Prostate gland (tissue), 2 donors: ENCODE data around the gene DNAH8. TPM values are rescaled to one million over a fixed set of nuclear protein-coding genes. Genes with fewer than 3 reads are reported as not detected.

Experiments used
- DNase-seq: peaks from one replicate; pipeline ENCODE4 v3.0.0-alpha.2; 2019; ENCODE audit warnings: low spot score
- H3K27ac ChIP-seq, 2 donors: fragments of 200-600 bp; sonication (generic); 2 replicates each; pipeline ENCODE4 v1.5.1; 2017 to 2019
- H3K27me3 ChIP-seq: fragments of 200-600 bp; sonication (generic); replicated peaks from 2 replicates; pipeline ENCODE4 v1.5.1; 2019; ENCODE audit not compliant: insufficient read depth
- H3K36me3 ChIP-seq, 2 donors: fragments of 200-600 bp; sonication (generic); 1 replicate in 1 of 2; 2 replicates in 1 of 2; pipeline versions ENCODE4 v1.5.1 to v1.8.1; 2017 to 2019
- H3K4me1 ChIP-seq: fragments of 200-600 bp; sonication (generic); replicated peaks from 2 replicates; pipeline ENCODE4 v1.5.1; 2019
- H3K4me3 ChIP-seq, 2 donors: fragments of 200-600 bp; sonication (generic); 2 replicates each; pipeline ENCODE4 v1.5.1; 2017 to 2019
- H3K9me3 ChIP-seq: fragments of 200-600 bp; sonication (generic); 2 replicates; pipeline ENCODE4 v1.5.1; 2017
- POLR2A ChIP-seq: fragments of 450-650 bp; IDR thresholded peaks from one replicate; pipeline ENCODE4 v1.6.1; 2016; ENCODE audit warnings: antibody characterized with exemption, mild to moderate bottlenecking
- POLR2AphosphoS5 ChIP-seq: sonication (generic); formaldehyde crosslinking; IDR thresholded peaks from one replicate; pipeline ENCODE4 v1.6.1; 2017; ENCODE audit warnings: antibody characterized with exemption
- WGBS: methylation state at CpG from one replicate; pipeline ENCODE4 v1.1.5; 2018; 5-methylcytosine and 5-hydroxymethylcytosine counted together
- intact Hi-C: fragments of 100-400 bp; cut with DNase I; formaldehyde crosslinking; loops from one replicate; pipeline ENCODE4 v1.14.2; 2022
- total RNA-seq, 2 donors: library from RNA; depleted of rRNA; stranded (reverse); fragments of >200 nt; gene quantifications; one replicate each; pipeline ENCODE4 v1.1.0, GENCODE V29; 2016
- TF ChIP-seq, protein P1 (sequence below), 4 experiments: fragments of 200-600 bp in 2 of 4; fragments of 450-650 bp in 2 of 4; sonication (generic) in 2 of 4; IDR thresholded peaks; 1 replicate in 3 of 4; 2 replicates in 1 of 4; pipeline ENCODE4 v1.5.1; 2016 to 2019; ENCODE audit warnings: antibody characterized with exemption in 4 of 4, mild to moderate bottlenecking in 2 of 4, moderate library complexity in 2 of 4

DNAH8 gene
- total RNA-seq, 2 donors from 2014 or later, result 0.36 to 3.6 TPM

DNA sequence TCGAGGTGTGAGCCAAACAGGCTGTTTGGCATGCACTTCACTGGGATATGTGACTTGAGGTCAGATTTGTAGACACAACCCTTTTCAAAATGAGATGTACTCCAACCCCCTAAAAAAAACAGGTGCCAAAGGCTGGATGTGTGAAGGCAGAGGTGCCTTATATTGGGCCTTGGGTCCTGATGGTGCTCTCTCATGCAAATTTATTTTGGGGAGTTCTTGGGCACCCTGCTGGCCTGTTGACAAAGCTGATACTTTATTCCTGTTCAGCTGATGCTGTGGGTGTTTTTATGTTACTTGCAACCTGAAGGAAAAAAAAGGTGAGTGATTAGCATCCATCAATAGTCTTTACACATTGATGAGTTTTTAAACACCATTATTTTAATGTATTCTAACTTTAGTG, 121.5 kb downstream of the DNAH8 start:
- Histone ChIP-seq H3K4me3 (no peak overlapping the region), H3K9me3 (no peaks in the 10 kb centered on the region), H3K36me3 (no peaks in the 10 kb centered on the region), H3K27me3 (no peaks in the 10 kb centered on the region), H3K4me1 (no peaks in the 10 kb centered on the region), H3K27ac (no peak overlapping the region)
- intact Hi-C loops, result no loop called here
- TF ChIP-seq POLR2A, result no peak
- DNase-seq, result no peak
- WGBS, result 81% methylated on average over 1 of the region's 1 CpG

DNA sequence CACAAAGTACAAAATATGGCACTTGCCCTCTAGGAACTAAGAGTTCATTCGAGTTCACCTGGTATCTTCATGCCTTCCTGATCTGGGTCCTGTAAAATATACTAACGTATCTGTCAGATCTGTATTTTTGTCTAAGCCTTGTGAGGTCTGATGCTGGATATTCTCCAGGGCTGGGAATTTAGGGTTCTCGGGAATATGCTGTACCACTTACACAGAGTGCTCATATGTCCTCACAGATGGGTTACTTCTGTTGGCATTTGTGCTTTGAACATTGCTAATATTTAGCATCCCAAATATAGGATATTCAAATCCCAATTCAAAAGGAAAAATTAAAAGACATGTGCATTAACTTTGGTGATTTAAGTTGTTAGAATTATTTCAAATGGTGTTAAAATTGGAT, 122.0 kb downstream of the DNAH8 start:
- Histone ChIP-seq H3K36me3 (no peaks in the 10 kb centered on the region), H3K4me3 (no peak overlapping the region), H3K27me3 (no peaks in the 10 kb centered on the region), H3K9me3 (no peaks in the 10 kb centered on the region), H3K27ac (no peak overlapping the region), H3K4me1 (no peaks in the 10 kb centered on the region)
- intact Hi-C loops, result no loop called here
- WGBS, result 82% methylated on average over 3 of the region's 3 CpGs
- DNase-seq, result no peak
- TF ChIP-seq POLR2A, result no peak
- TF ChIP-seq POLR2AphosphoS5, result no peak
- TF ChIP-seq, protein P1, sequence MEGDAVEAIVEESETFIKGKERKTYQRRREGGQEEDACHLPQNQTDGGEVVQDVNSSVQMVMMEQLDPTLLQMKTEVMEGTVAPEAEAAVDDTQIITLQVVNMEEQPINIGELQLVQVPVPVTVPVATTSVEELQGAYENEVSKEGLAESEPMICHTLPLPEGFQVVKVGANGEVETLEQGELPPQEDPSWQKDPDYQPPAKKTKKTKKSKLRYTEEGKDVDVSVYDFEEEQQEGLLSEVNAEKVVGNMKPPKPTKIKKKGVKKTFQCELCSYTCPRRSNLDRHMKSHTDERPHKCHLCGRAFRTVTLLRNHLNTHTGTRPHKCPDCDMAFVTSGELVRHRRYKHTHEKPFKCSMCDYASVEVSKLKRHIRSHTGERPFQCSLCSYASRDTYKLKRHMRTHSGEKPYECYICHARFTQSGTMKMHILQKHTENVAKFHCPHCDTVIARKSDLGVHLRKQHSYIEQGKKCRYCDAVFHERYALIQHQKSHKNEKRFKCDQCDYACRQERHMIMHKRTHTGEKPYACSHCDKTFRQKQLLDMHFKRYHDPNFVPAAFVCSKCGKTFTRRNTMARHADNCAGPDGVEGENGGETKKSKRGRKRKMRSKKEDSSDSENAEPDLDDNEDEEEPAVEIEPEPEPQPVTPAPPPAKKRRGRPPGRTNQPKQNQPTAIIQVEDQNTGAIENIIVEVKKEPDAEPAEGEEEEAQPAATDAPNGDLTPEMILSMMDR (IDR thresholded peaks at IDR 0.05), result no peak

DNA sequence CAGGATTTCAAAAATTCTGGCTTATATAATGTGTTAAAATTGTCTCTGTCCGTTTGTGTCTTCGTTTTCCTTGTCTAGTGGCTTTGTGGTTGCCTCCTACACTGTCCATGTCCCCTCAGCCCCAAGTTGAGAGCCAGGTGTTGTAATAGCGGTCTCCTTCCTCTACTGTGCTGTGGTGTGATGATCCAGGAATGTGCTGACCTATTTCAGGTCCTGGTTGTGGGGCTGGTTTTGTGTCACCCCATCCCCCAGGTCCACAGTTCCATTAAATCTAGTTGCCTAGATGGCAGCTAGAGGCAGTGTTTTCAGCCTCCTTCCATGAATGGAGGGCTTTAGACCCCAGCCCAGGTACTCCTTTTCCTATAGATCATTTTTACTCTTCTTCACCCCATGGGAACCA, 128.7 kb downstream of the DNAH8 start:
- Histone ChIP-seq H3K4me1 (no peaks in the 10 kb centered on the region), H3K36me3 (no peaks in the 10 kb centered on the region), H3K27ac (no peak overlapping the region), H3K4me3 (no peak overlapping the region), H3K27me3 (no peaks in the 10 kb centered on the region), H3K9me3 (no peaks in the 10 kb centered on the region)
- WGBS, result 53% methylated on average over 3 of the region's 3 CpGs
- DNase-seq, result no peak
- TF ChIP-seq, protein P1 (IDR thresholded peaks at IDR 0.05), result no peak
- TF ChIP-seq POLR2AphosphoS5 (no peak), POLR2A (no peak)
- intact Hi-C loops, result no loop called here

DNA sequence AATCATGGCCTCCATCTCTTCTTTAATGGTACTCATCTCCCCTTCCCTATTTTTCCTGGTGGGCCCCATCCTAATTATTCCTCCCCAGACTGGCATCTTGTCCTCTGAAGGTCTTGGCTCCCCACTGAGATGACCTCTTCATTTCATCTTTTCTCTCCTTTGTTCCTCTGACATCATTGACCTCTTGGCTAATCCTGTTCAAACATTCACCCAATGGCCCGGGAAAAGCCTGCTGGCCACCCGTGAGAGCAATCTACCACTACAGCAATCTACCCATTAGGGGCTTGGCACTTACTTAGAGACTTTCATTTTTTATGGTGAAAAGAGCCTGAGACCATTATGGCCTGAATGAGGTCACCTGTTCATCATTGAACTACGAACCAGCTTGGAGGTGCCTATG, 130.8 kb downstream of the DNAH8 start:
- Histone ChIP-seq H3K27ac (no peak overlapping the region), H3K27me3 (no peaks in the 10 kb centered on the region), H3K4me3 (no peak overlapping the region), H3K9me3 (no peaks in the 10 kb centered on the region), H3K36me3 (no peaks in the 10 kb centered on the region), H3K4me1 (no peaks in the 10 kb centered on the region)
- no peak for DNase-seq
- TF ChIP-seq POLR2AphosphoS5 (no peak), POLR2A (no peak)
- TF ChIP-seq, protein P1 (IDR thresholded peaks at IDR 0.05), result no peak
- WGBS, result 72% methylated on average over 3 of the region's 3 CpGs
- intact Hi-C loops, result no loop called here

DNA sequence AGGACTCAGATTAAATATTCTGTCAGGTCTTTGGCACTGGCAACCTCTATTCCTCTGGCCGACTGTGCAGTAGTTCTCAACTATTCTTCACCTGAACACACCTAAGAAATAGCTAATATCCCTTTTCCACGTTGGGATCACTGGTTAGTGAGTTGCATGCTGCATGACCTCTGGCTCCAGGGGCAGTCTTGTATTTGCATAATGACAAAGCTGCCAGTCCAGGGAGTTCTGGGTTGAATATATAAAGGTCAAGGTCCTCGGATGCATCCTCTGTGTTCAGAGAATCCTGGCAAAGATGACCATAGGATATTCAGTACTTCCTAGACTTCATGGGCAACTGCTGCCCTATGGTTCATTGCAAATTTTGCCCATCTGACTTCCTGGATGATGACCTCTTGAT, 131.2 kb downstream of the DNAH8 start:
- Histone ChIP-seq H3K27ac (no peak overlapping the region), H3K27me3 (no peaks in the 10 kb centered on the region), H3K9me3 (no peaks in the 10 kb centered on the region), H3K4me1 (no peaks in the 10 kb centered on the region), H3K4me3 (no peak overlapping the region), H3K36me3 (no peaks in the 10 kb centered on the region)
- no peak for TF ChIP-seq POLR2A
- TF ChIP-seq, protein P1 (IDR thresholded peaks at IDR 0.05), result no peak
- no peak for TF ChIP-seq POLR2AphosphoS5
- DNase-seq, result no peak
- intact Hi-C loops, result no loop called here
- WGBS, result 68% methylated on average over 3 of the region's 3 CpGs
